Measurements from ENCODE around the gene ZNF692.

ZNF692 gene

GRCh38 chr1:248873993-248874533 is 15.2 kb upstream of the ZNF692 start:
- no peak for DNase-seq (ENCODE audit: low read depth)

GRCh38 chr1:248873409-248873992 is 14.6 kb upstream of the ZNF692 start:
- peak; percentile 97 for DNase-seq (ENCODE audit: low read depth)

GRCh38 chr1:248872752-248873408 is 14.0 kb upstream of the ZNF692 start:
- peak; percentile 74 for DNase-seq (ENCODE audit: low read depth)

GRCh38 chr1:248871837-248872401 is 13.0 kb upstream of the ZNF692 start:
- DNase-seq (ENCODE audit: low read depth): no peak

GRCh38 chr1:248862998-248863881 is 4.4 kb upstream of the ZNF692 start:
- peak; percentile 86 for DNase-seq (ENCODE audit: low read depth)

- no peak for DNase-seq (ENCODE audit: low read depth)
Measured at GRCh38 chr1:248862695-248862997, 3.8 kb upstream of the ZNF692 start.

- no peak for DNase-seq (ENCODE audit: low read depth)
Measured at GRCh38 chr1:248861616-248862015, 2.7 kb upstream of the ZNF692 start.

- no peak for DNase-seq (ENCODE audit: low read depth)
Measured at GRCh38 chr1:248860007-248860406, 1.1 kb upstream of the ZNF692 start.

- peak; percentile 80 for DNase-seq (ENCODE audit: low read depth)
Measured at GRCh38 chr1:248858096-248858890, 592 bp downstream of the ZNF692 start.

GRCh38 chr1:248857749-248858095 is 1.2 kb downstream of the ZNF692 start:
- DNase-seq (ENCODE audit: low read depth): no peak

- DNase-seq (ENCODE audit: low read depth): no peak
Measured at GRCh38 chr1:248857201-248857600, 1.7 kb downstream of the ZNF692 start.

- no peak for DNase-seq (ENCODE audit: low read depth)
Measured at GRCh38 chr1:248856176-248856575, 2.7 kb downstream of the ZNF692 start.

- DNase-seq (ENCODE audit: low read depth): no peak
Measured at GRCh38 chr1:248855580-248855979, 3.3 kb downstream of the ZNF692 start.

- DNase-seq (ENCODE audit: low read depth): no peak
Measured at GRCh38 chr1:248853663-248854375, 5.1 kb downstream of the ZNF692 start.

- no peak for DNase-seq (ENCODE audit: low read depth)
Measured at GRCh38 chr1:248852481-248853405, 6.1 kb downstream of the ZNF692 start.

GRCh38 chr1:248851390-248851789 is 7.5 kb downstream of the ZNF692 start:
- no peak for DNase-seq (ENCODE audit: low read depth)

GRCh38 chr1:248850536-248851251 is 8.2 kb downstream of the ZNF692 start:
- DNase-seq (ENCODE audit: low read depth): no peak

- no peak for DNase-seq (ENCODE audit: low read depth)
Measured at GRCh38 chr1:248850124-248850523, 8.8 kb downstream of the ZNF692 start.

- DNase-seq (ENCODE audit: low read depth): no peak
Measured at GRCh38 chr1:248849637-248850036, 9.2 kb downstream of the ZNF692 start.

All from EH (cell line).